ENCODE measurements around the gene ADAMTS9.

- TF ChIP-seq CTCF (conservative IDR thresholded peaks at IDR 0.05) (no peak), EZH2 (IDR thresholded peaks at IDR 0.05; ENCODE audit: low read depth) (no peak)
Measured at GRCh38 chr3:64559588-64559987, 128.2 kb downstream of the ADAMTS9 start.

All from PC-9 (cell line).